ENCODE data around the gene MUSK. TPM values are rescaled to one million over a fixed set of nuclear protein-coding genes. Genes with fewer than 3 reads are reported as not detected.

MUSK gene
- polyA plus RNA-seq, 1 donor (not counting 4 experiments of a cell fraction or from before 2014, with no cell fraction given): not detected

DNA sequence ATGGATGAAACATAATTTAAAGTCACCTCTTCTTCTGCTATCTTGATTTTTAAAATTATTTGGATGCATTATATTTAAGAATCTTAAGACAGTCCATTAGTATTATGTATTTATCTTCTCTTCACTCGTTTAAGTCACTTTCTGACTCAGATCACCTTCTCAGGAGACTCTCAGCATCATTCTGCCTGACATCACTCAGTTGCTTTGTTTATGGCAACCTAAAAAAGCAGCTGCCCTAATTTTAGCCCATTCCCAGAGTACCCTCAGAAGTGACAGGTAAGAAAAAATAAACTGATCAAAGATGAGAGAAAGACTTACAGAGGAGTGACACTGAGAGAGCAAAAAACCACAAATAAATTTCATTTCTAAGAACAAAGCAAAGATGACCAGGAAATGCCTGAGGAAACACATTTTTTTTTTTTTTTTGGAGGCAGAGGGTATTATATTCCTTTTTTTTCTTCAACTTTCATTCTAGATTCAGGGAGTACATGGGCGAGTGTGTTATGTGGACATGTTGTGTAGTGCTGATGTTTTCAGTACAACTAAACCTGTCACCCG lies 140.5 kb downstream of the MUSK start:
- H3K36me3 ChIP-seq (ENCODE audit: control insufficient read depth in 2 of 2, extremely low read depth in 1 of 2, insufficient read depth in 2 of 2, low read length in 2 of 2): no peaks in the 10 kb centered on the region
- no peak for FAIRE-seq
- dilution Hi-C loops (cut with MboI; ENCODE audit: extremely low pct_ligation_motif_present, low sequenced_read_pairs): loop anchor here (25.0 kb wide), 1 partner anchor 97 kb away; no protein-coding TSS in a partner anchor
- no peaks in the 10 kb centered on the region for H3K9me1 ChIP-seq (ENCODE audit: control insufficient read depth, extremely low read depth, insufficient read depth, low read length)
- H3K79me2 ChIP-seq (ENCODE audit: control insufficient read depth, insufficient read depth, low read length): no peaks in the 10 kb centered on the region
- H3K9me3 ChIP-seq (ENCODE audit: control insufficient read depth, low read depth, low read length): no peaks in the 10 kb centered on the region
- peaks cover 7% of the 10 kb centered on the region for H3K4me1 ChIP-seq (ENCODE audit: control insufficient read depth, extremely low read depth, insufficient read depth, low read length)
- H3K27me3 ChIP-seq (ENCODE audit: control insufficient read depth, extremely low read depth, insufficient read depth, low read length): no peaks in the 10 kb centered on the region
- no peak overlapping the region for H3K4me2 ChIP-seq (ENCODE audit: control insufficient read depth, extremely low read depth, insufficient read depth, low read depth, low read length)
- no peak overlapping the region for H3K9ac ChIP-seq (ENCODE audit: control insufficient read depth, extremely low read depth, insufficient read depth, low read length)
- DNase-seq (ENCODE audit: low read depth, low spot score): no peak
- no peaks in the 10 kb centered on the region for H4K20me1 ChIP-seq (ENCODE audit: control insufficient read depth, extremely low read depth, insufficient read depth, low read length)
- H3K4me3 ChIP-seq (ENCODE audit: control insufficient read depth in 2 of 3, extremely low read depth in 1 of 3, insufficient read depth in 2 of 3, low read depth in 1 of 3, low read length in 3 of 3): no peak overlapping the region
- TF ChIP-seq, protein P1, sequence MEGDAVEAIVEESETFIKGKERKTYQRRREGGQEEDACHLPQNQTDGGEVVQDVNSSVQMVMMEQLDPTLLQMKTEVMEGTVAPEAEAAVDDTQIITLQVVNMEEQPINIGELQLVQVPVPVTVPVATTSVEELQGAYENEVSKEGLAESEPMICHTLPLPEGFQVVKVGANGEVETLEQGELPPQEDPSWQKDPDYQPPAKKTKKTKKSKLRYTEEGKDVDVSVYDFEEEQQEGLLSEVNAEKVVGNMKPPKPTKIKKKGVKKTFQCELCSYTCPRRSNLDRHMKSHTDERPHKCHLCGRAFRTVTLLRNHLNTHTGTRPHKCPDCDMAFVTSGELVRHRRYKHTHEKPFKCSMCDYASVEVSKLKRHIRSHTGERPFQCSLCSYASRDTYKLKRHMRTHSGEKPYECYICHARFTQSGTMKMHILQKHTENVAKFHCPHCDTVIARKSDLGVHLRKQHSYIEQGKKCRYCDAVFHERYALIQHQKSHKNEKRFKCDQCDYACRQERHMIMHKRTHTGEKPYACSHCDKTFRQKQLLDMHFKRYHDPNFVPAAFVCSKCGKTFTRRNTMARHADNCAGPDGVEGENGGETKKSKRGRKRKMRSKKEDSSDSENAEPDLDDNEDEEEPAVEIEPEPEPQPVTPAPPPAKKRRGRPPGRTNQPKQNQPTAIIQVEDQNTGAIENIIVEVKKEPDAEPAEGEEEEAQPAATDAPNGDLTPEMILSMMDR (optimal IDR thresholded peaks at IDR 0.05 in 1 of 3, IDR thresholded peaks at IDR 0.05 in 1 of 3, conservative IDR thresholded peaks at IDR 0.05 in 1 of 3; ENCODE audit: extremely low read depth in 1 of 3, insufficient read depth in 2 of 3, low read length in 3 of 3): no peak
- TF ChIP-seq EZH2 (IDR thresholded peaks at IDR 0.05; ENCODE audit: low read length): no peak
- H2AFZ ChIP-seq (ENCODE audit: control insufficient read depth, low read length): no peak overlapping the region
- no peak overlapping the region for H3K27ac ChIP-seq (ENCODE audit: control insufficient read depth, insufficient read depth, low read length)

DNA sequence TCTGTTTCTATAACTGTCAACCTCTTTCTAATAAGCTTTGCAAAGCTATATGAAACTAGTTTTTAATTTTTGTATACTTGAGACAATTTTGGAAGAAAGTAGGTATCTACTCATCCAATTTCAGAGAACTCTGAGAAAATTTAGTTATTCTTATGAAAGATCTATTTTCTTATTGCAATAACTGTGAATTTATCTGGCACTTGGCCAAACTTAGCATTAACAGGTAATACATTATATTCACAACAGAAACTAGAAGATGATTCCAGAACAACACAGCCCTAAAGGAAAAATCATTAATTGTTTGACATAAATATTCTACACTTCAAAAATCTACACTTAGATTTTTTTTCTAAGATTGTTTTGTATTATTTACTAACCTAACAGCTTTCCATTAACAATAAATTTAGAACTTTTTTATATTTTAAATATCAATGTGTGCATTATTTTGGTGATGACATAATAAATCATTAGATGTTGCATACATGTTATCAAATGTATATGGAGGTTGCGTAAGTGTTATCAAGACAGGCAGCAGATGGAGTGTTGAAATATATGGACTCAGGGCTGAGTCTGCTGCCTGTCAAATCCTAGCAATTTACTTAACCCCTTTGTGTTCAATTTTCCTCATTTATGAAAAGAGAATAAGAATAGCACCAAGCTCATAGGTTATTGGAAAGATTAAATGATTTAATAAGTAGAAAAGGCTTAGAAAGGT lies 141.8 kb downstream of the MUSK start:
- Histone ChIP-seq H3K9ac (ENCODE audit: control insufficient read depth, extremely low read depth, insufficient read depth, low read length) (no peak overlapping the region), H4K20me1 (ENCODE audit: control insufficient read depth, extremely low read depth, insufficient read depth, low read length) (no peaks in the 10 kb centered on the region), H3K4me2 (ENCODE audit: control insufficient read depth, extremely low read depth, insufficient read depth, low read depth, low read length) (no peak overlapping the region), H3K9me1 (ENCODE audit: control insufficient read depth, extremely low read depth, insufficient read depth, low read length) (no peaks in the 10 kb centered on the region), H3K36me3 (ENCODE audit: control insufficient read depth in 2 of 2, extremely low read depth in 1 of 2, insufficient read depth in 2 of 2, low read length in 2 of 2) (no peaks in the 10 kb centered on the region), H3K4me3 (ENCODE audit: control insufficient read depth in 2 of 3, extremely low read depth in 1 of 3, insufficient read depth in 2 of 3, low read depth in 1 of 3, low read length in 3 of 3) (no peak overlapping the region), H3K9me3 (ENCODE audit: control insufficient read depth, low read depth, low read length) (no peaks in the 10 kb centered on the region), H3K27me3 (ENCODE audit: control insufficient read depth, extremely low read depth, insufficient read depth, low read length) (no peaks in the 10 kb centered on the region), H3K27ac (ENCODE audit: control insufficient read depth, insufficient read depth, low read length) (no peak overlapping the region), H3K79me2 (ENCODE audit: control insufficient read depth, insufficient read depth, low read length) (no peaks in the 10 kb centered on the region), H2AFZ (ENCODE audit: control insufficient read depth, low read length) (no peak overlapping the region), H3K4me1 (ENCODE audit: control insufficient read depth, extremely low read depth, insufficient read depth, low read length) (peaks cover 12% of the 10 kb centered on the region)
- dilution Hi-C loops (cut with MboI; ENCODE audit: extremely low pct_ligation_motif_present, low sequenced_read_pairs): loop anchor here (25.0 kb wide), 1 partner anchor 98 kb away; no protein-coding TSS in a partner anchor
- FAIRE-seq (no peak), DNase-seq (ENCODE audit: low read depth, low spot score) (no peak)
- TF ChIP-seq, protein P1 (optimal IDR thresholded peaks at IDR 0.05 in 1 of 3, IDR thresholded peaks at IDR 0.05 in 1 of 3, conservative IDR thresholded peaks at IDR 0.05 in 1 of 3; ENCODE audit: extremely low read depth in 1 of 3, insufficient read depth in 2 of 3, low read length in 3 of 3): no peak
- TF ChIP-seq EZH2 (IDR thresholded peaks at IDR 0.05; ENCODE audit: low read length): no peak

Data from keratinocyte (primary cell).